Fibroblast of lung (primary cell): ENCODE results near the gene CFAP46. TPM values are rescaled to one million over a fixed set of nuclear protein-coding genes. Genes with fewer than 3 reads are reported as not detected.

Source experiments
- DNase-seq, 2 donors: peaks; one replicate each; pipeline versions ENCODE4 v3.0.0 to v3.0.0-alpha.2; 2010; ENCODE audit warnings: low read depth in 2 of 2
- H2AFZ ChIP-seq: 2 replicates; pipeline ENCODE4 v1.5.1; 2012; ENCODE audit warnings: low read length, control low read depth, inconsistent platforms
- H3K27ac ChIP-seq: 2 replicates; pipeline ENCODE4 v1.5.1; 2011; ENCODE audit warnings: low read length, control low read depth; ENCODE audit not compliant: insufficient read depth
- H3K27me3 ChIP-seq: 2 replicates; pipeline ENCODE4 v1.5.1; 2011; ENCODE audit warnings: mild to moderate bottlenecking, low read length; ENCODE audit not compliant: control insufficient read depth, insufficient read depth
- H3K36me3 ChIP-seq: 2 replicates; pipeline ENCODE4 v1.5.1; 2011; ENCODE audit warnings: low read length; ENCODE audit not compliant: control insufficient read depth, insufficient read depth
- H3K4me1 ChIP-seq: 2 replicates; pipeline ENCODE4 v1.5.1; 2011; ENCODE audit warnings: low read length; ENCODE audit not compliant: control insufficient read depth, insufficient read depth; ENCODE audit errors: extremely low read depth
- H3K4me2 ChIP-seq: 2 replicates; pipeline ENCODE4 v1.5.1; 2011; ENCODE audit warnings: low read length, control low read depth; ENCODE audit not compliant: insufficient read depth; ENCODE audit errors: extremely low read depth
- H3K4me3 ChIP-seq, 4 experiments: fragments of 200-600 bp in 1 of 4; sonication (generic) in 1 of 4; replicated peaks in 1 of 4; 2 replicates each; pipeline ENCODE4 v1.5.1; 2011 to 2016; ENCODE audit warnings: low read length in 4 of 4, low read depth in 3 of 4, mild to moderate bottlenecking in 3 of 4, control low read depth in 2 of 4, inconsistent platforms in 1 of 4, mixed read lengths in 1 of 4; ENCODE audit not compliant: insufficient read depth in 1 of 4; ENCODE audit errors: control extremely low read depth in 1 of 4
- H3K79me2 ChIP-seq: 2 replicates; pipeline ENCODE4 v1.5.1; 2012; ENCODE audit warnings: mild to moderate bottlenecking, low read length, inconsistent platforms; ENCODE audit not compliant: control insufficient read depth, insufficient read depth
- H3K9ac ChIP-seq: 2 replicates; pipeline ENCODE4 v1.5.1; 2011; ENCODE audit warnings: mild to moderate bottlenecking, low read length, control low read depth; ENCODE audit not compliant: insufficient read depth
- H3K9me3 ChIP-seq: 2 replicates; pipeline ENCODE4 v1.5.1; 2012; ENCODE audit warnings: low read depth, low read length; ENCODE audit not compliant: control insufficient read depth, insufficient read depth
- H4K20me1 ChIP-seq: 2 replicates; pipeline ENCODE4 v1.5.1; 2011; ENCODE audit warnings: low read length; ENCODE audit not compliant: control insufficient read depth, insufficient read depth; ENCODE audit errors: extremely low read depth
- EZH2 ChIP-seq: IDR thresholded peaks from 2 replicates; pipeline ENCODE4 v1.5.1; 2012; ENCODE audit warnings: low read length, control low read depth, mild to moderate bottlenecking; ENCODE audit errors: missing control alignments
- polyA plus RNA-seq, 2 donors: library from polyadenylated mRNA; depleted of rRNA in 1 of 2; stranded (reverse) in 1 of 2; unstranded in 1 of 2; fragments of >200 nt; gene quantifications; 2 replicates each; pipeline ENCODE4 v1.2.1, GENCODE V29; 2011 to 2012; ENCODE audit warnings: missing spikeins in 1 of 2
- total RNA-seq: library from RNA; depleted of rRNA; stranded (reverse); fragments of >200 nt; gene quantifications from 2 replicates; pipeline ENCODE4 v1.2.1, GENCODE V29; 2014
- TF ChIP-seq, protein P1 (sequence below), 2 donors: IDR thresholded peaks in 1 of 2; conservative IDR thresholded peaks in 1 of 2; 1 replicate in 1 of 2; 2 replicates in 1 of 2; pipeline ENCODE4 v1.5.1; 2011 to 2012; ENCODE audit warnings: low read length in 2 of 2, control low read depth in 1 of 2, inconsistent platforms in 1 of 2, low read depth in 1 of 2, mild to moderate bottlenecking in 1 of 2

The CFAP46 gene
- total and polyA plus RNA-seq, 2 donors (not counting 1 experiment from before 2014, with no cell fraction given): 0.25 to 0.66 TPM

DNA sequence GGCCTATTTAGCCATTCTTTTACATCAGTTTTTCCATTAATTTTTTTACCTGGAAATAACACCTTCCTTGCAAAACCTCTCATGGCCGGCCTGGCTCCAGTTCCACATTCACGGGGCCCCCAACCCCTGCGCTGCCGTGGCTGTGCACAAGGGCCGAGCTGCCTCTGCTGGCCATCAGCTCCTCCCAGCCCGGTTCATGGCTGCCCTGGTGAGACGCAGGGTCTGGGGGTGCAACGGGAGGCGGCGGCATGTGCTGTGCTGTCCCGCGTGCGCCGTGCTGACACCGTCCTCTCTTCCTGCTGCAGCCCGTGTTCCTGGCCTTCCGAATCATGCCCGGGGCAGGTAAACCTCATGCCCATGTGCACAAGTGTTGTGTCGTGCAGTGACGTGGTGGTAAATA lies 160.8 kb downstream of the CFAP46 start:
- no peaks in the 10 kb centered on the region for H3K79me2 ChIP-seq

DNA sequence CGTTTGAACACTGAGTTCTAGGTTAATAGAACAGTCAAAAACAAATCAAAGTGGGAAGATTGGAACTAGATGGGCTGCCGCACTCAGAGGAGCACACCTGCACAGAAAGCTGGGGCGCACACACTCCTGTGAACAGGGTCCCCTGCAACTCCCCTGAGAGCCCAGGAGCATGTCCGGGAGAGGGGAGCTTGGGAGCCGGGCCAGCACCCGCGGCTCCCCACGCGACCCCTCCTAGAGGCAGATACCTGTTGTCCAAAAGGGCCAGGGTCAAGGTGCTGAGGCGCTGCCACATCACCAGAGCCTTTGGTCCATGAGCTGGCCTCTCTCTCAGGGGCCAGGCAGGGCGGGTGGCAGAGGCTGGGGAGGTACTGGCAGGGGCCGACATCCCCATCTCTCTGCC lies 162.0 kb downstream of the CFAP46 start:
- Histone ChIP-seq H3K4me2 (no peak overlapping the region), H3K4me3 (no peak overlapping the region), H3K79me2 (no peaks in the 10 kb centered on the region), H2AFZ (no peak overlapping the region), H3K27me3 (peaks cover 10% of the 10 kb centered on the region), H3K9me3 (no peaks in the 10 kb centered on the region), H4K20me1 (no peaks in the 10 kb centered on the region), H3K27ac (no peak overlapping the region), H3K9ac (no peak overlapping the region), H3K4me1 (no peaks in the 10 kb centered on the region), H3K36me3 (no peaks in the 10 kb centered on the region)
- no peak for TF ChIP-seq EZH2
- TF ChIP-seq, protein P1, sequence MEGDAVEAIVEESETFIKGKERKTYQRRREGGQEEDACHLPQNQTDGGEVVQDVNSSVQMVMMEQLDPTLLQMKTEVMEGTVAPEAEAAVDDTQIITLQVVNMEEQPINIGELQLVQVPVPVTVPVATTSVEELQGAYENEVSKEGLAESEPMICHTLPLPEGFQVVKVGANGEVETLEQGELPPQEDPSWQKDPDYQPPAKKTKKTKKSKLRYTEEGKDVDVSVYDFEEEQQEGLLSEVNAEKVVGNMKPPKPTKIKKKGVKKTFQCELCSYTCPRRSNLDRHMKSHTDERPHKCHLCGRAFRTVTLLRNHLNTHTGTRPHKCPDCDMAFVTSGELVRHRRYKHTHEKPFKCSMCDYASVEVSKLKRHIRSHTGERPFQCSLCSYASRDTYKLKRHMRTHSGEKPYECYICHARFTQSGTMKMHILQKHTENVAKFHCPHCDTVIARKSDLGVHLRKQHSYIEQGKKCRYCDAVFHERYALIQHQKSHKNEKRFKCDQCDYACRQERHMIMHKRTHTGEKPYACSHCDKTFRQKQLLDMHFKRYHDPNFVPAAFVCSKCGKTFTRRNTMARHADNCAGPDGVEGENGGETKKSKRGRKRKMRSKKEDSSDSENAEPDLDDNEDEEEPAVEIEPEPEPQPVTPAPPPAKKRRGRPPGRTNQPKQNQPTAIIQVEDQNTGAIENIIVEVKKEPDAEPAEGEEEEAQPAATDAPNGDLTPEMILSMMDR (conservative IDR thresholded peaks at IDR 0.05 in 1 of 2, IDR thresholded peaks at IDR 0.05 in 1 of 2; ENCODE audit: low read depth in 1 of 2, low read length in 2 of 2): no peak
- no peak for DNase-seq

More for the DNA sequence above, 160.8 kb downstream of the CFAP46 start:
- Histone ChIP-seq H2AFZ (no peak overlapping the region), H3K4me3 (no peak overlapping the region), H3K27ac (no peak overlapping the region), H3K36me3 (no peaks in the 10 kb centered on the region), H3K9ac (no peak overlapping the region), H4K20me1 (no peaks in the 10 kb centered on the region), H3K4me2 (no peak overlapping the region), H3K27me3 (peaks cover 13% of the 10 kb centered on the region), H3K9me3 (no peaks in the 10 kb centered on the region), H3K4me1 (no peaks in the 10 kb centered on the region)
- TF ChIP-seq EZH2: no peak
- TF ChIP-seq, protein P1 (conservative IDR thresholded peaks at IDR 0.05 in 1 of 2, IDR thresholded peaks at IDR 0.05 in 1 of 2; ENCODE audit: low read depth in 1 of 2, low read length in 2 of 2): no peak
- DNase-seq: no peak

DNA sequence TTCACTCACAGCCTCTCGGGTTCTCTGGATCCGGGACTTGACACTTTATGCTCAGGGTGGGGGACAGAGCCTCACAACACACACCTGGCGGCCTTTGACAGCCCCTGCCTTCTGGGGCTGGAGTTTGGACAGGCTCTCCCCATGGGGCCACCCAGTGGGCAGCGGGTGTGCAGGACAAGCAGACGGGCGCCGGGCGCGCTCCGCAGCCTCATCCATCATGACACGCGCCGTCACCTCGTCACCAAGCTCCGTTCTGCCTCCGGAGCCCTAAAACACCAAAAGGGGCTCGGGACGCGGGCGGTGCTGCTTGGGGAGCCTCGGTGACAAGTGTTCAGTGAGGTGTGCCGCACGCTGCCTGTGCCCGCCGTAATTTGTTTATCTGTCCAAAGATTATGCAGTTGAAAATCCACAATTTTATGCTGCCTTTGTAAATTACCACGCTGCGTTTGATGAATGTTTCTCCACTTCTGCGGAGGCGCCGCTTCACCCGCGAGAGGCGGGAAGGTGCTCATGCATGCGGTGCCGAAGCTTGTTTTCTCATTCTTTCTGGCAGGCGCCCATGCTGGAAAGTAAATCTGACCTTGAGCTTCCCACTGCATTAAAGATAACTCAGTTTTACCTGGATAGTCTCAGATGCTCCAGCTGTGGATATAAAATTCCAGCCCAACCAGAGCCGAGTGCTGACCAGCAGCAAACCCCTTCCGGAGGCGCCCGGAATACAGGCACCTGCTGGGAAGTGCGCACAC lies 162.6 kb downstream of the CFAP46 start:
- H3K27ac ChIP-seq: no peak overlapping the region
- no peak for TF ChIP-seq EZH2
- peaks cover 5% of the 10 kb centered on the region for H3K27me3 ChIP-seq
- no peaks in the 10 kb centered on the region for H3K36me3 ChIP-seq
- no peak overlapping the region for H3K9ac ChIP-seq
- no peak for DNase-seq
- no peaks in the 10 kb centered on the region for H4K20me1 ChIP-seq
- H3K4me3 ChIP-seq: no peak overlapping the region
- H3K4me2 ChIP-seq: no peak overlapping the region
- no peak overlapping the region for H2AFZ ChIP-seq
- H3K4me1 ChIP-seq: no peaks in the 10 kb centered on the region
- H3K9me3 ChIP-seq: no peaks in the 10 kb centered on the region
- H3K79me2 ChIP-seq: no peaks in the 10 kb centered on the region
